Tibial nerve (tissue), 4 donors: ENCODE results near the gene HSD17B4. TPM values are rescaled to one million over a fixed set of nuclear protein-coding genes. Genes with fewer than 3 reads are reported as not detected.
"Not testable (repeated sequence)": the region's sequence is repeated elsewhere in the genome, so short reads cannot be mapped to it uniquely, and the experiment has no call there.

Experiments
- DNase-seq, 2 donors: peaks; one replicate each; pipeline ENCODE4 v3.0.0-alpha.2; 2019; ENCODE audit warnings: low spot score in 2 of 2
- H3K27ac ChIP-seq, 4 donors: fragments of 200-600 bp; sonication (generic) in 3 of 4; one replicate each; pipeline ENCODE4 v1.5.1; 2017 to 2019; ENCODE audit warnings: mild to moderate bottlenecking in 1 of 4
- H3K27me3 ChIP-seq, 2 donors: fragments of 200-600 bp; sonication (generic) in 1 of 2; one replicate each; pipeline versions ENCODE4 v1.5.1 to v1.6.0; 2017 to 2019
- H3K36me3 ChIP-seq, 3 donors: fragments of 200-600 bp; sonication (generic); one replicate each; pipeline ENCODE4 v1.5.1; 2018 to 2019
- H3K4me1 ChIP-seq, 4 donors: fragments of 200-600 bp; sonication (generic) in 3 of 4; one replicate each; pipeline ENCODE4 v1.5.1; 2017 to 2019
- H3K4me3 ChIP-seq, 4 donors: fragments of 200-600 bp; sonication (generic) in 3 of 4; one replicate each; pipeline ENCODE4 v1.5.1; 2017 to 2019; ENCODE audit warnings: mild to moderate bottlenecking in 1 of 4, moderate library complexity in 1 of 4
- H3K9me3 ChIP-seq, 4 donors: fragments of 200-600 bp; sonication (generic) in 3 of 4; one replicate each; pipeline ENCODE4 v1.5.1; 2017 to 2019
- CTCF ChIP-seq, 5 experiments: fragments of 200-600 bp in 3 of 5; fragments of 450-650 bp in 2 of 5; sonication (generic) in 3 of 5; IDR thresholded peaks; one replicate each; pipeline ENCODE4 v1.5.1; 2016 to 2019; ENCODE audit warnings: antibody characterized with exemption in 5 of 5, mild to moderate bottlenecking in 3 of 5, moderate library complexity in 2 of 5
- EP300 ChIP-seq, 2 donors: sonication (generic); formaldehyde crosslinking; IDR thresholded peaks; one replicate each; pipeline ENCODE4 v1.6.1; 2017; ENCODE audit warnings: antibody characterized with exemption in 2 of 2, mild to moderate bottlenecking in 1 of 2
- POLR2A ChIP-seq, 2 donors: fragments of 450-650 bp; IDR thresholded peaks; one replicate each; pipeline ENCODE4 v1.6.1; 2017; ENCODE audit warnings: antibody characterized with exemption in 2 of 2, mild to moderate bottlenecking in 2 of 2, moderate library complexity in 2 of 2
- WGBS, 2 donors: methylation state at CpG; one replicate each; pipeline ENCODE4 v1.1.5; 2018; 5-methylcytosine and 5-hydroxymethylcytosine counted together
- total RNA-seq, 4 donors: library from RNA; depleted of rRNA; stranded (reverse); fragments of >200 nt; gene quantifications; one replicate each; pipeline ENCODE4 v1.1.0, GENCODE V29; 2016

HSD17B4 gene
- total RNA-seq, 4 donors from 2014 or later: 108 to 176 (median 113) TPM

- Histone ChIP-seq H3K9me3 (no peaks in the 10 kb centered on the region), H3K4me1 (no peaks in the 10 kb centered on the region), H3K27me3 (no peaks in the 10 kb centered on the region), H3K36me3 (no peaks in the 10 kb centered on the region), H3K4me3 (no peak overlapping the region), H3K27ac (no peak overlapping the region)
- TF ChIP-seq EP300 (IDR thresholded peaks at IDR 0.05) (no peak), POLR2A (IDR thresholded peaks at IDR 0.05) (no peak), CTCF (IDR thresholded peaks at IDR 0.05) (no peak)
- no peak for DNase-seq
- 60 to 85% methylated on average over 2 of the region's 2 CpGs for WGBS, 2 donors
Measured at GRCh38 chr5:119427060-119427459, 25.2 kb upstream of the HSD17B4 start.

GRCh38 chr5:119427596-119427995 is 24.7 kb upstream of the HSD17B4 start:
- 35 to 41% methylated on average over 4 of the region's 4 CpGs for WGBS, 2 donors
- H3K4me3 ChIP-seq, H3K27me3 ChIP-seq, H3K9me3 ChIP-seq, H3K4me1 ChIP-seq, H3K36me3 ChIP-seq, DNase-seq, H3K27ac ChIP-seq: not testable (repeated sequence)

- not testable (repeated sequence) for H3K4me3 ChIP-seq, DNase-seq, H3K27ac ChIP-seq, H3K9me3 ChIP-seq, H3K27me3 ChIP-seq, H3K36me3 ChIP-seq, H3K4me1 ChIP-seq
- WGBS, 2 donors: 73 to 74% methylated on average over 1 of the region's 1 CpG
Measured at GRCh38 chr5:119428166-119428565, 24.1 kb upstream of the HSD17B4 start.

GRCh38 chr5:119428574-119428973 is 23.7 kb upstream of the HSD17B4 start:
- H3K36me3 ChIP-seq, H3K27ac ChIP-seq, H3K4me3 ChIP-seq, DNase-seq, H3K4me1 ChIP-seq, H3K27me3 ChIP-seq: not testable (repeated sequence)
- 86 to 89% methylated on average over 3 of the region's 3 CpGs for WGBS, 2 donors
- peaks cover 0 to 10% (median 0%) of the 10 kb centered on the region in 4 donors for H3K9me3 ChIP-seq

- not testable (repeated sequence) for H3K27me3 ChIP-seq, H3K4me3 ChIP-seq, H3K36me3 ChIP-seq, H3K4me1 ChIP-seq, H3K27ac ChIP-seq, DNase-seq
- 94 to 95% methylated on average over 10 of the region's 10 CpGs for WGBS, 2 donors
- H3K9me3 ChIP-seq: peaks cover 0 to 13% (median 0%) of the 10 kb centered on the region in 4 donors
Measured at GRCh38 chr5:119432674-119433237, 19.5 kb upstream of the HSD17B4 start.

- no peak overlapping the region for H3K4me3 ChIP-seq
- DNase-seq: peak; percentile 26 to 42
Measured at GRCh38 chr5:119435436-119436132, 16.7 kb upstream of the HSD17B4 start.

GRCh38 chr5:119437785-119438586 is 14.3 kb upstream of the HSD17B4 start:
- H3K36me3 ChIP-seq, H3K4me1 ChIP-seq, H3K9me3 ChIP-seq, H3K27ac ChIP-seq, H3K4me3 ChIP-seq, H3K27me3 ChIP-seq, DNase-seq: not testable (repeated sequence)
- WGBS, 2 donors: 65 to 67% methylated on average over 3 of the region's 3 CpGs

More at GRCh38 chr5:119435436-119436132, 16.7 kb upstream of the HSD17B4 start:
- TF ChIP-seq CTCF (IDR thresholded peaks at IDR 0.05) (peak in 3 of 5 experiments; percentile 21 to 41 (median 26)), POLR2A (IDR thresholded peaks at IDR 0.05) (no peak)
- 62 to 63% methylated on average over 8 of the region's 8 CpGs for WGBS, 2 donors
- Histone ChIP-seq H3K4me1 (no peaks in the 10 kb centered on the region), H3K9me3 (peaks cover 0 to 13% (median 0%) of the 10 kb centered on the region in 4 donors), H3K27me3 (no peaks in the 10 kb centered on the region), H3K27ac (no peak overlapping the region), H3K36me3 (no peaks in the 10 kb centered on the region)

- DNase-seq, H3K4me1 ChIP-seq, H3K27ac ChIP-seq, H3K4me3 ChIP-seq, H3K9me3 ChIP-seq, H3K36me3 ChIP-seq, H3K27me3 ChIP-seq: not testable (repeated sequence)
- WGBS, 2 donors: 31 to 43% methylated on average over 1 of the region's 1 CpG
Measured at GRCh38 chr5:119438587-119438917, 13.7 kb upstream of the HSD17B4 start.
